ENCODE measurements around the gene NSUN5.

GRCh38 chr7:73349763-73350162 is 41.1 kb upstream of the NSUN5 start:
- TF ChIP-seq EP300 (IDR thresholded peaks at IDR 0.05) = no peak
- TF ChIP-seq, protein P1, sequence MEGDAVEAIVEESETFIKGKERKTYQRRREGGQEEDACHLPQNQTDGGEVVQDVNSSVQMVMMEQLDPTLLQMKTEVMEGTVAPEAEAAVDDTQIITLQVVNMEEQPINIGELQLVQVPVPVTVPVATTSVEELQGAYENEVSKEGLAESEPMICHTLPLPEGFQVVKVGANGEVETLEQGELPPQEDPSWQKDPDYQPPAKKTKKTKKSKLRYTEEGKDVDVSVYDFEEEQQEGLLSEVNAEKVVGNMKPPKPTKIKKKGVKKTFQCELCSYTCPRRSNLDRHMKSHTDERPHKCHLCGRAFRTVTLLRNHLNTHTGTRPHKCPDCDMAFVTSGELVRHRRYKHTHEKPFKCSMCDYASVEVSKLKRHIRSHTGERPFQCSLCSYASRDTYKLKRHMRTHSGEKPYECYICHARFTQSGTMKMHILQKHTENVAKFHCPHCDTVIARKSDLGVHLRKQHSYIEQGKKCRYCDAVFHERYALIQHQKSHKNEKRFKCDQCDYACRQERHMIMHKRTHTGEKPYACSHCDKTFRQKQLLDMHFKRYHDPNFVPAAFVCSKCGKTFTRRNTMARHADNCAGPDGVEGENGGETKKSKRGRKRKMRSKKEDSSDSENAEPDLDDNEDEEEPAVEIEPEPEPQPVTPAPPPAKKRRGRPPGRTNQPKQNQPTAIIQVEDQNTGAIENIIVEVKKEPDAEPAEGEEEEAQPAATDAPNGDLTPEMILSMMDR (IDR thresholded peaks at IDR 0.05) = no peak

Measured in ovary (tissue), 3 donors.